Measurements from ENCODE around the gene HSD17B1. TPM values are rescaled to one million over a fixed set of nuclear protein-coding genes. Genes with fewer than 3 reads are reported as not detected.

Gene HSD17B1
- total and polyA plus RNA-seq, 2 of the 4 experiments (the other 2 are of a cell fraction): 0.72 to 1.4 TPM

DNA sequence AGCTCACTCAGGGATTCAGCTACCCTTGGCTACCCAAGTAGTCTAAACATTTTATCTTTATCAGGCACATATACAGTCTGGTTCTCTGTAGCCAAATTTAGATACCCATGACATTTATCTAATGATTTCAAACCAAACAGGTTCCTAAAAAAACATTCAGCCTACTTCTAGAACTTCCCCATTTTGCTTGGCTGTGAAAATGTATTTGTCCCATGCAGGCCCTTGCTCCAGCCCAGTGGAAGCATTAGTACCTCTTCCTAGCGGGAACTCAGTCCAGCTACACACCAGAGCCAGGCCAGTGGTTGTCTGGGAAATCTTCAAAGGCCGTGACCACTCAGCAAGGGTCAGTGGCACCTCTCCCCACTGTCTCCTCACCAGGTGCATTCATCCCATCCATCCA is 42.9 kb upstream of the HSD17B1 start:
- Histone ChIP-seq H4K91ac (ENCODE audit: insufficient read depth, low read depth, low read length) (no peak overlapping the region), H2AK5ac (ENCODE audit: low read depth, low read length) (no peak overlapping the region), H3K4ac (ENCODE audit: low read depth, low read length) (no peak overlapping the region), H3K23ac (ENCODE audit: low read depth, low read length) (no peak overlapping the region), H3K27ac (ENCODE audit: insufficient read depth, low read length) (no peak overlapping the region), H3K36me3 (ENCODE audit: control insufficient read depth, insufficient read depth, low read length) (peaks cover 24% of the 10 kb centered on the region), H2AFZ (replicated peaks; ENCODE audit: low read length, poor library complexity) (no peak overlapping the region), H3K4me2 (ENCODE audit: low read depth, low read length) (no peak overlapping the region), H4K20me1 (ENCODE audit: insufficient read depth, low read length) (no peaks in the 10 kb centered on the region), H2BK120ac (ENCODE audit: low read depth, low read length) (no peak overlapping the region), H3K9me3 (ENCODE audit: control insufficient read depth, insufficient read depth, low read length) (no peaks in the 10 kb centered on the region), H3K9me1 (ENCODE audit: insufficient read depth, low read length) (peaks cover 20% of the 10 kb centered on the region), H2BK5ac (ENCODE audit: low read depth, low read length, poor library complexity, severe bottlenecking) (no peak overlapping the region), H3K27me3 (ENCODE audit: control insufficient read depth, insufficient read depth, low read length) (no peaks in the 10 kb centered on the region), H3K14ac (replicated peaks; ENCODE audit: low read depth, low read length) (no peak overlapping the region), H2BK20ac (ENCODE audit: low read depth, low read length) (no peak overlapping the region), H3K4me1 (ENCODE audit: control insufficient read depth, insufficient read depth, low read length) (peaks cover 26% of the 10 kb centered on the region), H3K56ac (ENCODE audit: extremely low read depth, insufficient read depth, low read length) (no peak overlapping the region), H3K18ac (ENCODE audit: low read depth, low read length) (no peak overlapping the region), H3K79me1 (ENCODE audit: low read depth in 1 of 2, low read length in 2 of 2) (peaks cover 0 to 12% of the 10 kb centered on the region in 2 experiments; a peak in 1 of 4 replicates), H3K9ac (ENCODE audit: low read depth, low read length) (no peak overlapping the region), H4K5ac (ENCODE audit: low read depth, low read length) (no peak overlapping the region), H4K8ac (ENCODE audit: low read depth in 2 of 2, low read length in 2 of 2) (no peak overlapping the region), H2BK15ac (ENCODE audit: low read depth, low read length) (no peak overlapping the region), H2AK9ac (replicated peaks; ENCODE audit: low read depth, low read length, poor library complexity) (no peak overlapping the region), H3K4me3 (ENCODE audit: insufficient read depth, low read depth, low read length) (no peak overlapping the region)
- BruUV-seq (replicated peaks): no TSS peak
- dilution Hi-C loops (cut with HindIII; ENCODE audit: low sequenced_read_pairs, unreplicated experiment) (no loop called here), intact Hi-C loops (cut with micrococcal nuclease) (no loop called here), in situ Hi-C loops (cut with MboI; ENCODE audit: low sequenced_read_pairs) (no loop called here)
- ATAC-seq (ENCODE audit: low read depth) (no peak), DNase-seq (no peak)
- TF ChIP-seq, protein P1, sequence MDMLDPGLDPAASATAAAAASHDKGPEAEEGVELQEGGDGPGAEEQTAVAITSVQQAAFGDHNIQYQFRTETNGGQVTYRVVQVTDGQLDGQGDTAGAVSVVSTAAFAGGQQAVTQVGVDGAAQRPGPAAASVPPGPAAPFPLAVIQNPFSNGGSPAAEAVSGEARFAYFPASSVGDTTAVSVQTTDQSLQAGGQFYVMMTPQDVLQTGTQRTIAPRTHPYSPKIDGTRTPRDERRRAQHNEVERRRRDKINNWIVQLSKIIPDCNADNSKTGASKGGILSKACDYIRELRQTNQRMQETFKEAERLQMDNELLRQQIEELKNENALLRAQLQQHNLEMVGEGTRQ (IDR thresholded peaks at IDR 0.05; ENCODE audit: low read depth, low read length): no peak
- no peak for TF ChIP-seq MAZ (IDR thresholded peaks at IDR 0.05; ENCODE audit: borderline replicate concordance, low read depth, low read length)
- TF ChIP-seq, protein P2, sequence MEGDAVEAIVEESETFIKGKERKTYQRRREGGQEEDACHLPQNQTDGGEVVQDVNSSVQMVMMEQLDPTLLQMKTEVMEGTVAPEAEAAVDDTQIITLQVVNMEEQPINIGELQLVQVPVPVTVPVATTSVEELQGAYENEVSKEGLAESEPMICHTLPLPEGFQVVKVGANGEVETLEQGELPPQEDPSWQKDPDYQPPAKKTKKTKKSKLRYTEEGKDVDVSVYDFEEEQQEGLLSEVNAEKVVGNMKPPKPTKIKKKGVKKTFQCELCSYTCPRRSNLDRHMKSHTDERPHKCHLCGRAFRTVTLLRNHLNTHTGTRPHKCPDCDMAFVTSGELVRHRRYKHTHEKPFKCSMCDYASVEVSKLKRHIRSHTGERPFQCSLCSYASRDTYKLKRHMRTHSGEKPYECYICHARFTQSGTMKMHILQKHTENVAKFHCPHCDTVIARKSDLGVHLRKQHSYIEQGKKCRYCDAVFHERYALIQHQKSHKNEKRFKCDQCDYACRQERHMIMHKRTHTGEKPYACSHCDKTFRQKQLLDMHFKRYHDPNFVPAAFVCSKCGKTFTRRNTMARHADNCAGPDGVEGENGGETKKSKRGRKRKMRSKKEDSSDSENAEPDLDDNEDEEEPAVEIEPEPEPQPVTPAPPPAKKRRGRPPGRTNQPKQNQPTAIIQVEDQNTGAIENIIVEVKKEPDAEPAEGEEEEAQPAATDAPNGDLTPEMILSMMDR (conservative IDR thresholded peaks at IDR 0.05; ENCODE audit: low read depth, low read length): no peak
- no peak for TF ChIP-seq SMC3 (IDR thresholded peaks at IDR 0.05; ENCODE audit: low read depth, low read length)
- no peak for TF ChIP-seq BHLHE40 (IDR thresholded peaks at IDR 0.05; ENCODE audit: low read depth, low read length)
- TF ChIP-seq RFX5 (IDR thresholded peaks at IDR 0.05; ENCODE audit: low read depth, low read length): no peak
- no peak for TF ChIP-seq CEBPB (IDR thresholded peaks at IDR 0.05; ENCODE audit: low read depth, low read length)
- no peak for TF ChIP-seq FOS (IDR thresholded peaks at IDR 0.05; ENCODE audit: low read depth, low read length)
- TF ChIP-seq RAD21 (IDR thresholded peaks at IDR 0.05; ENCODE audit: low read length): no peak
- TF ChIP-seq CHD1 (IDR thresholded peaks at IDR 0.05; ENCODE audit: low read depth, low read length): no peak
- TF ChIP-seq MAFK (IDR thresholded peaks at IDR 0.05; ENCODE audit: low read depth, low read length): no peak
- TF ChIP-seq POLR2A (IDR thresholded peaks at IDR 0.05; ENCODE audit: low read depth, low read length): no peak
- TF ChIP-seq RCOR1 (IDR thresholded peaks at IDR 0.05; ENCODE audit: insufficient replicate concordance, low read length): no peak
- TF ChIP-seq, protein P3, sequence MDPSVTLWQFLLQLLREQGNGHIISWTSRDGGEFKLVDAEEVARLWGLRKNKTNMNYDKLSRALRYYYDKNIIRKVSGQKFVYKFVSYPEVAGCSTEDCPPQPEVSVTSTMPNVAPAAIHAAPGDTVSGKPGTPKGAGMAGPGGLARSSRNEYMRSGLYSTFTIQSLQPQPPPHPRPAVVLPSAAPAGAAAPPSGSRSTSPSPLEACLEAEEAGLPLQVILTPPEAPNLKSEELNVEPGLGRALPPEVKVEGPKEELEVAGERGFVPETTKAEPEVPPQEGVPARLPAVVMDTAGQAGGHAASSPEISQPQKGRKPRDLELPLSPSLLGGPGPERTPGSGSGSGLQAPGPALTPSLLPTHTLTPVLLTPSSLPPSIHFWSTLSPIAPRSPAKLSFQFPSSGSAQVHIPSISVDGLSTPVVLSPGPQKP (IDR thresholded peaks at IDR 0.05; ENCODE audit: borderline replicate concordance, low read depth, low read length): no peak
- no peak for TF ChIP-seq NFE2L2 (IDR thresholded peaks at IDR 0.05; ENCODE audit: low read depth, low read length)
- no peak for TF ChIP-seq MXI1 (IDR thresholded peaks at IDR 0.05; ENCODE audit: borderline replicate concordance, low read depth, low read length)
- CTCF ChIA-PET: interaction anchor here (0.9 kb wide), 1 partner anchor 101 kb away, joined by 3 read pairs; no protein-coding TSS in a partner anchor
- no CpG with 5 or more reads among the region's 2 CpGs for WGBS, 2 experiments (ENCODE audit: extremely low coverage in 2 of 2, insufficient read length in 1 of 2)
- POLR2A ChIA-PET (ENCODE audit: unreplicated experiment): no interaction called here

Data from IMR-90 (cell line).